GM18499 (cell line): ENCODE data around the gene CMBL.

ENCODE experiments used
- ATAC-seq: cut with Tn5 transposase; IDR thresholded peaks from one replicate; pipeline ENCODE4 v1.9.1; 2021; ENCODE audit warnings: moderate number of reproducible peaks; ENCODE audit not compliant: insufficient read depth, unreplicated experiment

Gene CMBL

DNA sequence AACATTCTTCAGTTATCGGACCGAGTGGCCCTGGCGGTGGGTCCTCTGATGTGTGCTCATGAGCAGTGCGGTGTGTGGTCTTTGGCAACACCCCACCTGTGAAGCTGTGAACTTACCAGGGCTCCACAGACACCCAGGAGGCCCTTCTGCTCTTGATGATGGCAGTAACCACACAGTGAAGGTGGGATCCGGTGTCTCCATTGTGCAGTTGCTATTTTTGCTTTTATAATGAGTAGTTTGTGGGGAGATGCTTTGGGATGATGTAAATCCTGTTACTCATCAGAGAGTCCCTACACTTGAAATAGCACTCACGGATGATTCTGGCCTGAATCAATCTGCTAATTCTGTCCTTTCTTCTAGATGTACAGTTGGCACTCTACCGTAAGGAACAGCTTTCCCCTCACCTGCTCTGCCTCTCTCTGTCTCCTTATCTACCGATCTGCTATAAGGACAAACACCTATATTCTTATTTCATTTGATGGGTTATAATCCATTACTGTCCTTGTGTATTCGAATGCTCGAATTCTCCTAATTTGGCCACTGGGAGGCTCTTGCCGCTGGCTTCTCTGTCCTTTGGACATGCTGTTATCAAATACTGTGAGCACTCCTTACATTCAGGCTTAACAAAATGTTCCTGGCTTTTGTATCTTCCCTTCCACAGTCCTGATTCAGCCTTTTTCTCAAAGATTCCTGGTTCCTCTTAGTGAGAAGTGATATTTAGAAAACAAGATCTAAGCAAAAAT, 78.2 kb downstream of the CMBL start:
- no peak for ATAC-seq

DNA sequence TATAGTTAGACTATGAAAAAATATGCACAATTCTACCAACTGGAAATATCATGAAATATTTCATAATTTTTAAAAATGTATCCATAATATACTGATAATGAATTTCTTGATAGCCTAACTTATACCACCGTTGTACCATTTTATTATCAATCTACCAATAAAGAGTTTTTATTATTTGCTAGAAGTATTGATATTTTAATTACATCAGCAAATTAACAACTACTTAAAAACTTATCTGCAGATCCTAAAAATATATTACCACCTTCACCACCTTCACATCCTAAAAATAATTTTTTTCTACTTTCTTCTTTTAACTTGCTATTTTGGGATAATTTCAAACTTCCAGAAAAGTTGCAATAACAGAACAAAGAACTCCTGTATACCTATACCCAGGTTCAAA, 79.4 kb downstream of the CMBL start:
- ATAC-seq, result no peak
